ENCODE data around the gene PNPLA2. TPM values are rescaled to one million over a fixed set of nuclear protein-coding genes. Genes with fewer than 3 reads are reported as not detected.

PNPLA2 gene
- total RNA-seq, 2 donors from 2014 or later = 61.8 to 115 TPM

DNA sequence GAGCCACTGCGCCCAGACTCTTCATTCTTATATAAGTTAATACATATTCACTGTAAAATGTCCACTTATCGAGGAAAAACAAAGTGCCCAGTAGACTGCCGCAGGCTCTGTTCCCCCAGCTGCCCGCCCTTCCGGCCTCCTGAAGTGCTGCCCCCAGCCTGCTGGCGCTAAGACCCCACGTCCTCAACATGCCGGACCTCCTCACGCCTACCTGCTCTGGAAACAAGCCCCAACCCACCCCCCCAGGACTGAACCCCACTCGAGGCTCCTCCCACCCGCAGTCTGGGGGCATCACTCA, 42.5 kb upstream of the PNPLA2 start:
- Histone ChIP-seq H3K36me3 (no peaks in the 10 kb centered on the region), H3K9me3 (no peaks in the 10 kb centered on the region), H3K4me3 (peak overlapping the region; percentile 92 to 96), H3K4me1 (replicated peaks) (peaks cover 10% of the 10 kb centered on the region), H3K27ac (peak overlapping the region in 1 of 2 donors; percentile 76), H3K27me3 (replicated peaks; ENCODE audit: insufficient read depth) (no peaks in the 10 kb centered on the region)
- intact Hi-C loops (cut with DNase I) = no loop called here
- no peak for DNase-seq (ENCODE audit: low spot score)
- TF ChIP-seq POLR2A (IDR thresholded peaks at IDR 0.05) = no peak
- TF ChIP-seq CTCF (IDR thresholded peaks at IDR 0.05) = no peak
- no peak for TF ChIP-seq POLR2AphosphoS5 (IDR thresholded peaks at IDR 0.05)
- WGBS = 31% methylated on average over 11 of the region's 11 CpGs

DNA sequence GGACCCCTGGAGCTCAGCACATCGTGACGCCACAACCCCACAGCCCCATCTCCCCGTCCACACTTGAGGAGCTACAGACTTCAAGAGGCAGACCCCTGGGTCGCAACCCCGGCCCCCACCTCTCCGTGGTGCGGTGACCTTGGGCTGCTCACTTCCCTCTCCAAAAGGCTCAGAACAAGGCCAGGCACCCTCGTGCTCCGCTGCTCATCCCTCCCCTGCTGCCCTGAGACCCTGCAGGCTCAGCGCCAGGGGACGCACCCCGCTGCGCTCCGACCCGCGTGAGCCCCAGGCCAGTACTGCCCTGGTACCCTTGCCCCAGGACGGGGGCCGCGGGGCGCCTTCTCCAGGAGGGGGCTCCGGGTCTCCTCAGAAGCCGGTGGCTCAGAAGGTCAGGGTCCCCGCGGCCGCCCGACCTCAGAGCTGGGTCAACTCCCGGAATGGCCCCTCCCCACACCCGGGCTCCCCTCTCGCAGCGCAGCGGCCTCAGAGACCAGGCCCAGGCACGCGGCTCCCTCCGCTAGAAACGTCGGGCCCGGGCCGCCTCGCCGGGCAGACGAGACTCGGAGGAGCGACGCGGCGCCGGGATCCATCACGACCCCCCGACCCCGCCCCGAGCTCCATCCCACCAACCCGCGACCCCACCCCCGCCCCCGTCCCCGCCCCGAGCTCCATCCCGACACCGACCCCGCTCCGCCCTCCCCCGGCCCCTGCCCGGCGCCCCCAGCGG, 42.0 kb upstream of the PNPLA2 start:
- WGBS = under 1% methylated on average over 39 of the region's 65 CpGs
- peaks cover 10% of the 10 kb centered on the region for H3K4me1 ChIP-seq (replicated peaks)

GRCh38 chr11:777288-778255, 41.1 kb upstream of the PNPLA2 start, which contains the start of gene GATD1:
GATD1 (minus strand) TSS chr11:777487; CDS start chr11:777462, 25 bp downstream.
- TF ChIP-seq POLR2AphosphoS5 (IDR thresholded peaks at IDR 0.05) = peak; percentile 28
- TF ChIP-seq POLR2A (IDR thresholded peaks at IDR 0.05) = peak; percentile 85
- peak in 1 of 4 experiments; percentile 28 for TF ChIP-seq CTCF (IDR thresholded peaks at IDR 0.05)
- no peaks in the 10 kb centered on the region for H3K27me3 ChIP-seq (replicated peaks; ENCODE audit: insufficient read depth)
- peak within 1 kb of the TSS; percentile 76 to 80 for H3K27ac ChIP-seq
- peaks cover 10% of the 10 kb centered on the region for H3K4me1 ChIP-seq (replicated peaks)
- H3K36me3 ChIP-seq = no peaks in the 10 kb centered on the region
- 2% methylated on average over 43 of the region's 110 CpGs for WGBS
- intact Hi-C loops (cut with DNase I) = no loop called here
- peak within 1 kb of the TSS; percentile 92 to 96 for H3K4me3 ChIP-seq
- DNase-seq (ENCODE audit: low spot score) = peak; percentile 86
- no peaks in the 10 kb centered on the region for H3K9me3 ChIP-seq

More for the DNA sequence above, 42.0 kb upstream of the PNPLA2 start:
- peak overlapping the region; percentile 92 to 96 for H3K4me3 ChIP-seq
- no peak for DNase-seq (ENCODE audit: low spot score)
- H3K36me3 ChIP-seq = no peaks in the 10 kb centered on the region
- peak overlapping the region; percentile 76 to 80 for H3K27ac ChIP-seq
- no peak for TF ChIP-seq POLR2AphosphoS5 (IDR thresholded peaks at IDR 0.05)
- no peak for TF ChIP-seq POLR2A (IDR thresholded peaks at IDR 0.05)
- TF ChIP-seq CTCF (IDR thresholded peaks at IDR 0.05) = peak in 1 of 4 experiments; percentile 7
- intact Hi-C loops (cut with DNase I) = no loop called here
- no peaks in the 10 kb centered on the region for H3K9me3 ChIP-seq
- H3K27me3 ChIP-seq (replicated peaks; ENCODE audit: insufficient read depth) = no peaks in the 10 kb centered on the region

DNA sequence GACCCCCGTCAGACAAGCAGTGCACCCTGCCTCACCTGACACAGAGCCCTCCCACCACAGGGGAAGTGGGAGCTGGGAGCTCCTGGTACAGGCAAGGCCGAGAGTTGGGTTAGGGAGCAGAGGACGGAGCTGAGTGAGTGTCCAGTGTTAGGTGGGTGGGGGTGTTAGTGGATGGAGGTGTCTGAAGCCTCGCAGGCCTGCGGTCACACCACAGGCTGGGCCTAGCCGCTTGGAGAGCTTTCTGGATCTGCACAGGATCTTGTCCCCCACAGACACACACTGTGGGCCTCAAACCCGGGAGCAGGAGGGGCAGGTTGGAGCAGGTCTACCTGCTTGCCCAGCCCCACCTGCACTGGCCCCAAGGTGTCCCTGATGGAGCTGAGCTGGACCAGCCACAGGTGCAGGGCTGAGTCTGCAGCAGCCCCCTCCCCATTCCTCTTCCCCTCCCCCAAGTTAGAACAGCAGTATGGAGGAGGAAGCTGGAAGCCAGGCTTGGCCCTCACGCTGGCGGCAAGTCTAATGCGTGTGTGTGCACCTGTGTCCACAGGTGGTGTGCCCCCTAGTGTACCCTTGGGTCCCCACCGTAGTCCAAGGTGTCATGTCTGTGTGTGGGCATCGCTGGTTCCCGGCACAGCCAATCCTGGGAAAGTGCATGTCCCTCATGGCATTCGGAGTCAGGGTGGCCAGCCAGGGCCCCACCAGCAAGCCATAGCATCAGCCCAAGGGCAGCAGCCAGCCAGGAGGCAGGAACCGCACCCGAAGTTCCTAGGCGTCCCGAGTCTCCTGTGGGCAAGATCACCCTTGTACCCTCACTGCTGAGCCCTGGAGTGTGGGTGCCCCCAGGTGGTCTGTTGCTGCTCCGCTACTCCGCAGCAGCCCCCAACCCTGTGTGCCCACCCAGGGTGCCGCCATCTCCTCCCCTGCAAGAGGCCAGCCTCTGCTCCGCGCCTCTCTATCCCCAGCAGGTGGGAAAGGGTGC, 39.4 kb upstream of the PNPLA2 start:
- no peak for DNase-seq (ENCODE audit: low spot score)
- Histone ChIP-seq H3K4me1 (replicated peaks) (peaks cover 10% of the 10 kb centered on the region), H3K27me3 (replicated peaks; ENCODE audit: insufficient read depth) (no peaks in the 10 kb centered on the region), H3K36me3 (no peaks in the 10 kb centered on the region), H3K9me3 (no peaks in the 10 kb centered on the region), H3K4me3 (no peak overlapping the region), H3K27ac (no peak overlapping the region)
- WGBS = 93% methylated on average over 23 of the region's 23 CpGs
- TF ChIP-seq CTCF (IDR thresholded peaks at IDR 0.05) (no peak), POLR2AphosphoS5 (IDR thresholded peaks at IDR 0.05) (no peak), POLR2A (IDR thresholded peaks at IDR 0.05) (no peak)
- intact Hi-C loops (cut with DNase I) = no loop called here
